Non-pigmented ciliary epithelial cell (primary cell): ENCODE data around the gene NPY4R.
"Not testable (repeated sequence)": the region's sequence is repeated elsewhere in the genome, so short reads cannot be mapped to it uniquely, and the experiment has no call there.

Source experiments
- DNase-seq: peaks from one replicate; pipeline ENCODE4 v3.0.0-alpha.2; 2010; ENCODE audit warnings: low read depth

The NPY4R gene

GRCh38 chr10:46457071-46457470 is 8.7 kb downstream of the NPY4R start:
- DNase-seq = not testable (repeated sequence)

- not testable (repeated sequence) for DNase-seq
Observed at GRCh38 chr10:46455992-46456391, 9.8 kb downstream of the NPY4R start.

DNA sequence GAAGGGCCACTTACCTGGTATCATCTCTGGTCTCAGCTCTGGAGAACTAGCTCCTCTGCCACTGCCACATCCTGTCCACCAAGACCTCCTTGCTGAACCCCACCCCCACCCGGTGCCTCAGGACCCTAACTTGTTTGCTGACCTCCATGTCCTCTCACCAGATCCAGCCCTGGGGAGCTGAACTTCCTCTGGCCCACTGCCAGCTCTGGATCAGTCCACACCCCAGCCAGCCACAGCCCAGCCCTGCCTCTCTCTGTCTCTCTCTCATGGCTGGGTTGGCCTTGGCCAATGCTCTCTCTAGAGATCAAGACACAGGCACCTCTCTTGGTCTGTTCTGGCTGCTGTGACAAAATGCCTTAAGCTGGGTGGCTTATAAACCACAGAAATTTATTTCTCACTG is 14.4 kb downstream of the NPY4R start:
- DNase-seq = not testable (repeated sequence)

DNA sequence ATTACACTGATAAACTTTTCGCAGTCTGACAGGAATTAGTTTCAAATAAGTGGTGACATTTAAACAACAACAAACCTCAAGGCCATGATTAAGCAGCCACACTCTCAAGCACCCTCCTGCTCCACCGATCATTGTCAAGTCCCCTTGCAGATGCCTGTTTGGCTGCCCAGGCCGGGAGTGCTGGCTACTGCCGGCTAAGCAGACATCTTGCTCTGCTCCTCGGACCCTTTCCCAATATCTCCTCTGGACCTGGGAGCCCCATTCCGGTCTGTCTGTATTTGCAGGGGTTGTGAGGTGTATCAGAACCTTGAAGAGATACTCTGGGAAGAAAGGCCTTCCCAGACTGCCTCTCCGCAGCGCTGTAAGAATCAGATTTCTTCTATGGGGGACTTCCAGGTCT is 14.9 kb downstream of the NPY4R start:
- not testable (repeated sequence) for DNase-seq

- not testable (repeated sequence) for DNase-seq
Observed at GRCh38 chr10:46447439-46447838, 18.3 kb downstream of the NPY4R start.

GRCh38 chr10:46445389-46446122 is 20.2 kb downstream of the NPY4R start:
- DNase-seq = not testable (repeated sequence)

DNA sequence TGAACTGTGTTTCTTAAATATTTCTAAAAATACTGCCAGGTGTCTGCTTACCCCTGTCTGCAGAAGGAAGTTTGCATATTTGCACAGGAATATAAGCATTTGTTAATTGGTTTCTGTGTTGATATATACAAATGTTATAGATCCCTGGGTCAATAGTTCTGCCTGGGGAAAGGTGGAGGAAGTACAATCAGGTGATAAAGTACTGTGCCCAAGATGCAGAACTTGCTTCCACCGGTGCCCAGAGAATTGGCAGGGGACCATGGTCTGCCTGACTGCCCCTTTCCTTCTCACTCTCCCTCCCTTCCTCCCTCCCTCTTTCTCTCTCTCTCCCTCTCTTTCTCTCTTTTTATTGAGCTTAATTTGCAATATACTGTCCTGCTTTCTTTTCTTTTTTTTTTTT is 22.3 kb downstream of the NPY4R start:
- DNase-seq = not testable (repeated sequence)

- not testable (repeated sequence) for DNase-seq
Observed at GRCh38 chr10:46442706-46443275, 23.0 kb downstream of the NPY4R start.

DNA sequence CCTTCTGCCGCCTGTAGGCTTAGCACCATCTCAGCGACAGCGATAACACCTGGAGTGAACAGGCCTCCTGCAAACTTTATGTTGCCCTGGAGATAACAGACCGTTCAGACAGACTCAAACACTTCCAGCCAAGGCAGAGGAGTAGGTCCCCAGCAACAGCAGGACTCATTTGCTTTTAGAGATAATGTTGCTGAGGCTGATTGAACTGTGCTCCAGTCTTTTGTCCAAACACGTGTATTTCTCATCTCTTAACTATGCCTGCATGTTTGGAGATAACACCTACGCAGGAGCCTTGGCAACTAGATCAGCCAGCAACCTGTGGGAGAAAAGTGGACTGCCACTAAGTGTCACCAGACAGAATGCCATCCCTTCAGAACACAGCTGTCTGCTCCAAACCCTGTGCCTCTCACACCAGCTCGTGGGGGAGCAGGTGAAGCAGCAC is 23.9 kb downstream of the NPY4R start:
- not testable (repeated sequence) for DNase-seq

- DNase-seq = not testable (repeated sequence)
Observed at GRCh38 chr10:46440942-46441341, 24.8 kb downstream of the NPY4R start.

DNA sequence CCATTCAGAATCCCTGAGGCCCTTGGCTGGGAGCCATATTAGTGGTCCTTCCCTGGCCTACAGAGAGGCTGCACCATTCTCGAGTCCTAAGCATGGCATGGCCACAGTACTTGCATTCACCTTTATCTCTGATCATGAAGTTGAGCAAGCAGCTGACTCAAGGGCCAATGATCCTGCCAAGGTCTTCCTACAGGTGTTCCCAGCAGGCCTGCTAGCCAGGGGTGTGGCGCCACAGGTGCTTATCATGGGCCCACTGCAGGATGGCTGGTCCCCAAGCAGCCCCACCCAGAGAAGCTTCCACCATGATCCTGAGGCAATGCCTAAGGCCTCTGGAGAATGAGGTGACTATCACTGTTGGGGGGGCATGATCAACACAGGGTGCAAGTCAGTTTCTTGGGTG is 42.2 kb downstream of the NPY4R start:
- DNase-seq = not testable (repeated sequence)

DNA sequence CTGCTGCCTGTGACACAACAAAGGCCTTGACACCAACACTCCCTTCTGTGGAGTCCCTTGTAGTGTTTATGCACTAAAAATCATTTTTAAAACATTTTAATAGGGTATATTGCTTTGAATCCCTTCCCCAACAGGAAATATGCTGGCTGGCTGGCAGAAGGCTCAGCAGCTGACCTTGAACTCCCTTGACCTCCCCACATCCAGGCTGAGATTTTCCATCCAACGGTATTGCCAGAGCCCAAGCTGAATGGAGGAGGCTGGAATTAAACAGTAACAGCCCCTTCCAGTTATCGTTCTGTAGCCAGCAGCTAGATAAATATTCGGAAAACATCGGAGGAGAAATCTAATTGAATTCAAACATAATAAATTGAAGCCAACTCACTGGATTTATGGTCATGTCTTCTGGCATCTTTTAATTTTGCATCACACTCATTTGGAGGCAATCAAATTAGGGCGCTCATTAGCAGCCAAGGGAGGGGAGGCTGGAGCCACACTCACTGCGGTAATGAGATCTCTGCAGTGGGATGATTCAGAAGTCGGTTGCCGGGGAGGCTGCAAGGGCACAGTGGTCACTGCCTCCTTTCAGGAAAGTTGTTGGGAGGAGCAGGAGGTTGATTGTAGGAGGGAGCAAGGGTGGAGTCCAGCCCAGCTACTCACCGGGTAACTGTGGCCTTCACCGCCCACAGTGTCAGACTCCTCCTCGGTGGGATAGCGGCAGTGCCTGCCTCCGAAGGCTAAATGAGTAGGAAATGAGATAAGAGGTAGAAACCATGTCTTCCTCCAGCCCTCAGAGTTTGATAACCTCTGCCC is 46.0 kb downstream of the NPY4R start:
- not testable (repeated sequence) for DNase-seq

DNA sequence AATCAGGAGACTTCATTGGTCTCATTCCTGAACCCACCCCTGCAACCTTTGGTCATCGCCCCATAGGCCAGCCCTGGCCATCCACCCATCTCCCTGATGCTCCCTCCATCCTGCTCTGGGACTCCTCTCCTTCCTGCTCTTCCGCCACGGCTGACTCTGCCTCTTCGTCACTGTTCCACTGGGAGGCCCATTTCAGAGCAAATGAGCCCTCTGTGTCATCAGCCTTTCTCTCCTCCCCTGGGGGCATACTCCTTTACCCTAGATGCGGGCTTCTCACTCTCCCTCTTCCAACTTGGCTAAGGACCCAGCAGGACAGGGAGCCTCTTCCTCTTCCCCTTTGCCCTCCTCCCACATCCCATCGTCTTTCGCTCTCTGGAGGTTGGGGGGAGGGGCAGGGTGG is 47.5 kb downstream of the NPY4R start:
- DNase-seq = not testable (repeated sequence)

GRCh38 chr10:46415291-46415690 is 50.5 kb downstream of the NPY4R start:
- DNase-seq = not testable (repeated sequence)

- not testable (repeated sequence) for DNase-seq
Observed at GRCh38 chr10:46412665-46413064, 53.1 kb downstream of the NPY4R start.

- not testable (repeated sequence) for DNase-seq
Observed at GRCh38 chr10:46411123-46411522, 54.6 kb downstream of the NPY4R start.
